Loucy (cell line): ENCODE data around the gene ATP1B3.

ENCODE experiments used
- CTCF ChIP-seq: fragments of 200-600 bp; sonication (generic); conservative IDR thresholded peaks from 2 replicates; pipeline ENCODE4 v1.5.1; 2014; ENCODE audit warnings: mild to moderate bottlenecking, antibody characterized with exemption, low read length
- EZH2phosphoT487 ChIP-seq: fragments of 200-600 bp; IDR thresholded peaks from 2 replicates; pipeline ENCODE4 v1.6.1; 2018; ENCODE audit warnings: antibody characterized with exemption, mild to moderate bottlenecking, moderate library complexity, borderline replicate concordance

DNA sequence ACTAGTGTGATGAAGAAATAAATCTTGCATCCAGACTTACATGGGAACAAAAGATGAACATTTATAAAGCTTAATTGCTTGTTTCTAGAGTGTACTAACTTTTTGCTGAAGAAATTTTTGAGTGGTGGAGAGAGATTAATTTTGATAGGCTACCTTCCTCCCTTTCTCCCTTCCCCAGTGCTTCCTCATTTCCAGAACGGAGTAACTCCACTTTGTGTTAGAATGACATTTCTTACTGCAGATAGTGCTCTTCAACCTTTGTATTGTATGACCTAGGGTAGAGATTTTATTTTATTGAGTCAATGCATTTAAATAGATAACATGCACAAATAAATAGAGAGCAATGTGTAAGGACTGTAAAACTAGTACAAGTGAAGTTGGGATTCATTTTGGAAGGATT lies 1.9 kb downstream of the ATP1B3 start:
- TF ChIP-seq CTCF (no peak), EZH2phosphoT487 (no peak)
